RWPE2 (cell line): Measurements from ENCODE around the gene MLXIP.

Source experiments
- ATAC-seq: fragments of 200-7000 bp; cut with Tn5 transposase; 3 replicates; pipeline ENCODE4 v1.9.1; 2021; ENCODE audit warnings: low read depth
- DNase-seq: peaks from one replicate; pipeline ENCODE4 v3.0.0-alpha.2; 2020; ENCODE audit warnings: low spot score
- H3K27ac ChIP-seq: fragments of 450-650 bp; 2 replicates; pipeline ENCODE4 v1.5.1; 2017; ENCODE audit warnings: mild to moderate bottlenecking; ENCODE audit not compliant: poor library complexity, severe bottlenecking
- H3K27me3 ChIP-seq: fragments of 250-450 bp; sonication (Bioruptor Pico); 2 replicates; pipeline ENCODE4 v1.5.1; 2021; ENCODE audit warnings: mild to moderate bottlenecking, moderate library complexity; ENCODE audit not compliant: insufficient read depth, poor library complexity, severe bottlenecking
- H3K36me3 ChIP-seq: fragments of 250-450 bp; sonication (Bioruptor Pico); 2 replicates; pipeline ENCODE4 v1.5.1; 2020; ENCODE audit warnings: low read depth, mild to moderate bottlenecking, moderate library complexity
- H3K4me1 ChIP-seq: fragments of 250-450 bp; sonication (Bioruptor Pico); 2 replicates; pipeline ENCODE4 v1.5.1; 2021; ENCODE audit warnings: mild to moderate bottlenecking, moderate library complexity; ENCODE audit not compliant: insufficient read depth, poor library complexity, severe bottlenecking
- H3K4me3 ChIP-seq: fragments of 250-450 bp; sonication (Bioruptor Pico); 2 replicates; pipeline ENCODE4 v1.5.1; 2021; ENCODE audit warnings: mild to moderate bottlenecking, moderate library complexity; ENCODE audit not compliant: severe bottlenecking
- H3K9me3 ChIP-seq: fragments of 250-450 bp; sonication (Bioruptor Pico); 2 replicates; pipeline ENCODE4 v1.5.1; 2021; ENCODE audit warnings: mild to moderate bottlenecking, moderate library complexity; ENCODE audit not compliant: severe bottlenecking
- CTCF ChIP-seq: fragments of 450-650 bp; IDR thresholded peaks from one replicate; pipeline ENCODE4 v1.5.1; 2017; ENCODE audit warnings: mild to moderate bottlenecking, moderate library complexity; ENCODE audit not compliant: poor library complexity, severe bottlenecking

The MLXIP gene

GRCh38 chr12:122088179-122088810, 9.7 kb downstream of the MLXIP start:
- H3K36me3 ChIP-seq, result peaks cover 53% of the 10 kb centered on the region

DNA sequence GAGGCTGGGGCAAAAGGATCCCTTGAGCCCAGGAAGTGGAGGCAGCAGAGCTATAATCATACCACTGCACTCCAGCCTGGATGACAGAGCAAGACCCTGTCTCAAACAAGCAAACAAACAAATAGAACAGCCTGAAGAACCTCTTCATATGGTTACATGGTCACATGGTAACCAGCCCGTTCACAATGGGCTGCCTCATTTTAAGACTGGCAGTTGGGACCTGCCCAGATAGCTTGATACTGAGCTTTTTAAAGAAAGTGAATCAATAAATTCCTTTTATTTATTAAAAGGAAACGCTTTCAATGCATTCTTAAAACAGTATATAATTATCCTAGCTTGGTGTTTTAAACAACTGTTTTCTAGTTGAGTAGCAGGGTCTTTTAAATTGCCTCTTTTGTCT, 10.5 kb downstream of the MLXIP start:
- no peak for TF ChIP-seq CTCF
- Histone ChIP-seq H3K36me3 (peaks cover 45% of the 10 kb centered on the region), H3K27ac (peak overlapping the region; percentile 1), H3K4me1 (peaks cover 8% of the 10 kb centered on the region), H3K9me3 (no peaks in the 10 kb centered on the region), H3K27me3 (no peaks in the 10 kb centered on the region), H3K4me3 (no peak overlapping the region)
- ATAC-seq, result no peak
- DNase-seq, result no peak

More at GRCh38 chr12:122088179-122088810, 9.7 kb downstream of the MLXIP start:
- H3K9me3 ChIP-seq, result no peaks in the 10 kb centered on the region
- no peak overlapping the region for H3K4me3 ChIP-seq
- H3K27me3 ChIP-seq, result no peaks in the 10 kb centered on the region
- no peak for ATAC-seq
- TF ChIP-seq CTCF, result no peak
- H3K27ac ChIP-seq, result no peak overlapping the region
- no peak for DNase-seq
- H3K4me1 ChIP-seq, result peaks cover 8% of the 10 kb centered on the region

- Histone ChIP-seq H3K36me3 (peaks cover 26% of the 10 kb centered on the region), H3K27ac (peak overlapping the region; percentile 91), H3K9me3 (no peaks in the 10 kb centered on the region), H3K27me3 (no peaks in the 10 kb centered on the region), H3K4me3 (no peak overlapping the region), H3K4me1 (peaks cover 9% of the 10 kb centered on the region)
- no peak for DNase-seq
- no peak for TF ChIP-seq CTCF
- ATAC-seq, result no peak
Observed at GRCh38 chr12:122090759-122091515, 12.4 kb downstream of the MLXIP start.

- H3K4me1 ChIP-seq, result peaks cover 27% of the 10 kb centered on the region
- DNase-seq (no peak), ATAC-seq (no peak)
- no peak overlapping the region for H3K4me3 ChIP-seq
- no peak for TF ChIP-seq CTCF
- no peaks in the 10 kb centered on the region for H3K9me3 ChIP-seq
- H3K27me3 ChIP-seq, result no peaks in the 10 kb centered on the region
- H3K27ac ChIP-seq, result peak overlapping the region; percentile 91
- H3K36me3 ChIP-seq, result peaks cover 17% of the 10 kb centered on the region; the same call in 1 of the 2 replicates
Observed at GRCh38 chr12:122093098-122093883, 14.7 kb downstream of the MLXIP start.
